GM18507 (cell line): ENCODE data around the gene CCR6.

Experiments
- DNase-seq: peaks from one replicate; pipeline ENCODE4 v3.0.0; 2011; ENCODE audit warnings: low read depth; ENCODE audit not compliant: insufficient read length; ENCODE audit errors: extremely low spot score
- FAIRE-seq: peaks from 2 replicates; lab custom pipeline; 2011; peaks lifted over from hg19 to GRCh38; lab: Jason Lieb, UNC

Gene CCR6

GRCh38 chr6:167137081-167137480, 14.2 kb downstream of the CCR6 start:
- no peak for DNase-seq
- FAIRE-seq, result no peak

DNA sequence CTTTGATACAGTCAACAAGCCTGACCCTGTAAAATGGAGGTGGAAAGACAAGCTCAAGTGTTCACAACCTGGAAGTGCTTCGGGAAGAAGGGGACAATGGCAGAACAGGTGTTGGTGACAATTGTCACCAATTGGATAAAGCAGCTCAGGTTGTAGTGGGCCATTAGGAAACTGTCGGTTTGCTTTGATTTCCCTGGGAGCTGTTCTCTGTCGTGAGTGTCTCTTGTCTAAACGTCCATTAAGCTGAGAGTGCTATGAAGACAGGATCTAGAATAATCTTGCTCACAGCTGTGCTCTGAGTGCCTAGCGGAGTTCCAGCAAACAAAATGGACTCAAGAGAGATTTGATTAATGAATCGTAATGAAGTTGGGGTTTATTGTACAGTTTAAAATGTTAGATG, 15.0 kb downstream of the CCR6 start:
- no peak for FAIRE-seq

GRCh38 chr6:167139761-167140160, 16.9 kb downstream of the CCR6 start:
- no peak for FAIRE-seq
- no peak for DNase-seq

More for the DNA sequence above, 15.0 kb downstream of the CCR6 start:
- no peak for DNase-seq

GRCh38 chr6:167140589-167141474, 17.9 kb downstream of the CCR6 start:
- peak; percentile 80 for FAIRE-seq
- no peak for DNase-seq

DNA sequence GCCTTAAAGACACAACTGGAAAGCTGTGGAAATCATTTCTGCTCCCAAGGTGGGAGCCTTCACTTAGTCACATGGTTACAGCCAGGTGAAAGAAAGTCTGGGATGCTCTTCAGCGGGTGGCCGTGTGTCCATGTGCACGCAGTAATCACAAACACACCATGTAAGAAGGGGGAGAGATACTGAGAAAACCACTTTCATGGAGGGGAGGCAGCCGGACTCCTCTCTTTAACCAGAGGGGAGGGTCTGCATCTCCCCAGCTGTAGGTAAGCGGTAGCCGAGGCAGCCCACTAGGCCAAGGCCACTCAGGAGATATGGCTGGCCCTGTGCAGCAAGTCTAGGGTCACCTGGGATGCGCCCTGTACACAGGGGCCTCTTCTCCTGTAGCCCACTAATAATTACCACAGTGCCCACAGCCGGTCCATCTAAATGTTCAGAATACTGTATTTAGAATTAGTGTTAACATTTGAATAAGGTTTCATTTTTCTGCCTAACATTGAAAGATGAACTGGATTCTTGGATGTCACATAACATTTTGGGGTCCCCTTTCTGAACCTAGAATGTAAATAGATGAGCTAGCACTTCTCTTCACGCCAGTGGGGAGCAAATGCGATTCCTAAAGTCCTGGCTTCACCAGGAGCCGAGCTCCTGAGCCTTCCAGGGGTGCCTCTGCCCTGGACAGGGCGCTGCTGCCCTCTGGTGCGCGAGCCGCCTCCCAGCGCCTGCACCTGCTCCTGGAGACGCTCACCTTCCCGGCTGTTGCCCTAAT, 19.0 kb downstream of the CCR6 start:
- peak; percentile 86 for FAIRE-seq
- DNase-seq, result no peak

- no peak for DNase-seq
- FAIRE-seq, result no peak
Observed at GRCh38 chr6:167142433-167142761, 19.5 kb downstream of the CCR6 start.

DNA sequence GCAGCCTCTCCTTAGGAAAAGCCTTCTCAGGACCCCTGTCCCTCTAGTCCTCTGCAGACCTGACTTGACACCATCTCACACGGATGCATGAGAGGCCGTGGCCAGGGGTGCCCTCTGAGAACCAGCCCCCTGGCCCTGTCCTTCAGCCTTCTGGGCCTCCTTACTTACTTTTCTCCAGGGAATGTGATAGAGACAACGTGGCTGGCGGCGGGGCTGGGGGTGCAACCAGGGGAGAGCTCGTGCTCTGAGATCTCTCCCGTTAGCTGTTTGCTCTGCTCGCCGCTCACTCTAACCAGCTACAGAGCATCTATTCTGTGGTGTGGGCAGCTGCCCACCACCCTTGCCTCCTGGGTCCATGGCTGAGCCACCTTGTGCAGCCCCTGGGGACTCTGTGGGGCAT, 20.1 kb downstream of the CCR6 start:
- DNase-seq (no peak), FAIRE-seq (no peak)

DNA sequence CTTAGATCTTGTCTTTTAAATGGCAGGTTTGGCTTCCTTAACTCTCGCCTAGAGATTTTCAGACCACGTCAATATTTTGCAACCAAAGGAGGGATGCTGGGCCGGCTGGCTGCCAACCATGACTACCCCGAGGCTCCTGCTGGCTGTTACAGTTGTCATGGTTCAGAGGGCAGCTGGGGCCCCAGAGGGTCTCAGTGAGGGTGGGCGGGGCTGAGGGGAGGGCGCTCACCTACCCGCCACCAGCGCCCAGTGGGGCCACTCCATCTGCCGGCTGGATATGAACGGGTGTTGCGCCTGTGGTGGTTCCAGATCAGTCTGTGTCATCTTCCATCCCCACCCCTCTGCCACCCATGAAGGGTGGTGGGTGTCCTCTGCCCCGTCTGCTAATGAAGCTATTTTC, 22.6 kb downstream of the CCR6 start:
- DNase-seq (no peak), FAIRE-seq (no peak)

- FAIRE-seq (no peak), DNase-seq (no peak)
Observed at GRCh38 chr6:167146135-167146534, 23.2 kb downstream of the CCR6 start.

GRCh38 chr6:167146977-167147376, 24.1 kb downstream of the CCR6 start:
- FAIRE-seq, result no peak
- no peak for DNase-seq

GRCh38 chr6:167148021-167148420, 25.1 kb downstream of the CCR6 start:
- DNase-seq, result no peak
- FAIRE-seq, result no peak

- FAIRE-seq (no peak), DNase-seq (no peak)
Observed at GRCh38 chr6:167148997-167149396, 26.1 kb downstream of the CCR6 start.

DNA sequence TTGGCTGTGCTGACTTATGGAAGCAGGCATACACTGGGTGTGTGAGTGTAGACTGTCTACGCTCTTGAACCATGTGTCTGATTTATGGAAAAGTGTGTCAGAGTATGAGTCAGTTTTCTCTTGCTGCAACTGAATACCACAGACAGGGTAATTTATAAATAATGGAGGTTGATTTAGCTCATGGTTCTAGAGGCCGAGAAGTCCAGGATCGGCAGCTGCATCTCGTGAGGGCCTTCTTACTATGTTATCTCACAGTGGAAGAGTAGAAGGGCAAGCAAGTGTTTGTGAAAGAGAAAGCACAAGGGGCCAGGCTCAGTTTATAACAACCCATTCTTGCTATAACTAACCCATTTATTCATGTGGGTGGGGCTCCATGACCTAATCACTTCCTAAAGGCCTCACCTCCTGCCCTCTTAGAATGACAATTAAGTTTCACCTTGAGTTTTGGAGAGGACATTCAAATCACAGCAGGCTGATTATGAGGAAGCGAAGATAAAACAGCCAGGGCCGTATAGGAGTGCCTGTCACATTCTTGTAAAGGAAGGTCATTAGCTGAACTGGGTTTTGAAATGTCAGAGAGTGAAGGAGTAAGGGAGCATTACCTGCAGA, 28.1 kb downstream of the CCR6 start:
- FAIRE-seq (peak; percentile 99), DNase-seq (peak; percentile 30)

GRCh38 chr6:167151648-167152047, 28.8 kb downstream of the CCR6 start:
- FAIRE-seq (no peak), DNase-seq (no peak)

DNA sequence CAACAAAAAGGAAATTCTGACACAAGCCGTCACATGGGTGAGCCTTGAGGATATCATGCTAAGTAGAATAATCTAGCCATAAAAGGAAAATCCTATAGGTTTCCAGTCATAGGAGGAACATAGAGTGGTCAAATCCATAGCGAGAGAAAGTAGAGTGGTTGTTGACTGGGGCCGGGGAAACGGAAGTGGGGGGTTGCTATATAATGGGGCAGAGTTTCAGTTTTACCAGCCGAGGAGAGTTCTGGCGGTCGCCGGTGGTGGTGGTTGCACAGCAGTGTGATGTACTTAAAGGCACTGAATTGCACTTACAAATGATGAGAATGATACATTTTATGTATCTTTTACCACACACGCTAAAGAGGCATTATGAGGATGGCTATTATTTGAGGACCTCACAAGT, 30.0 kb downstream of the CCR6 start:
- DNase-seq (peak; percentile 30), FAIRE-seq (no peak)

DNA sequence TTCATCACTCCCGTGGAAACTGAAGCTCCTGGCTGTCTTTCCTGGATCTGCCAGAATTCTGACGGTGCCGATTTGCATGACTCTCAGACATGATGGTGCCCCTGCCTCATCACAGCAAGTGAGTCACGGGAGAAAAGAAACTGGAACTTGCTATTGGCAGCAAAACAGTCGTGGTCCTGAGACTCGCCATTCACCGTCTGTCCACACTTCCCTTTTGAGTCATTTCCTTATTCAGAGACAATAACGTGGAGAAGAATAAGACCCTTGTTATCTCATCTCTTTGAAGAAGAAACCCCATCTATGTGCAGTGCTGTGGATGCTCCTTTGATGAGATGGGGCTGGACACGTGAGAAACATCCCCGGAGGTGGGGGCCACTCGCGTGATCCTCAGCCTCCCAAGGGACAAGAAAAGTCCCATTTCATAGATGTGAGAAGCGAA, 30.6 kb downstream of the CCR6 start:
- DNase-seq, result peak; percentile 48
- FAIRE-seq, result peak; percentile 94

GRCh38 chr6:167154291-167154690, 31.4 kb downstream of the CCR6 start:
- no peak for FAIRE-seq
- no peak for DNase-seq

GRCh38 chr6:167154895-167155294, 32.0 kb downstream of the CCR6 start:
- FAIRE-seq (no peak), DNase-seq (no peak)

GRCh38 chr6:167157414-167157813, 34.5 kb downstream of the CCR6 start:
- FAIRE-seq (no peak), DNase-seq (no peak)

DNA sequence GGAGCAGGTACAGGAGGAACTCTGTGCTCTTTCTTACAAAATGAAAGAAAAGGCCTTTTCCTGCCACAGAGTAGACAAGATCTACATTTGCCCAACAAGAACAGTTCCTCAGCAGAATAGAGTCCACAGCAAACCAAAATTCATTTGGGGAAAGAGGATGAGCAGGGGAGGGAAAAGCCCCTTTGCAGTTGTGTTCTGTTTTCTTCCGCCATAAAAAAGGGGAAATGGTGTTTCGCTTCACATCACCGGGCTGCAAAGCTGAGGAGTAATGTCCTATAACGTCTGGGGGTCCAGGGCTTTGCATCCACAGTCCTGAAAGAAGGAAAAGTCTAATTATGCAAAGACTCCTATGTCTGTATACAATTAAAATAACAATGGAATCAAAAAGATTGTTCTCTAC, 35.0 kb downstream of the CCR6 start, which contains the start of gene GPR31:
Gene GPR31, minus strand, starts transcription at position 118 of the 400 bp plus-strand sequence. CDS start 149 bp downstream, outside the sequence.
- DNase-seq, result no peak
- FAIRE-seq, result no peak
